A549 (cell line): ENCODE measurements around the gene S100A7A.

ENCODE experiments used
- CBX8 ChIP-seq: fragments of 200-600 bp; sonication (generic); IDR thresholded peaks from 2 replicates; pipeline ENCODE4 v1.6.1; 2016
- CHD4 ChIP-seq: fragments of 200-600 bp; sonication (generic); IDR thresholded peaks from 2 replicates; pipeline ENCODE4 v1.6.1; 2016; ENCODE audit warnings: antibody characterized with exemption, mild to moderate bottlenecking, borderline replicate concordance
- CTCF ChIP-seq: fragments of >200 bp; sonication (Bioruptor Twin); formaldehyde crosslinking; IDR thresholded peaks from 3 replicates; pipeline ENCODE4 v1.5.1; 2016
- EP300 ChIP-seq, 2 experiments: fragments of >200 bp; sonication (Bioruptor Twin); formaldehyde crosslinking; IDR thresholded peaks; 2 replicates in 1 of 2; 3 replicates in 1 of 2; pipeline ENCODE4 v1.6.1; 2016 to 2017
- HOXB13 ChIP-seq: fragments of 250-450 bp; sonication (Bioruptor Pico); IDR thresholded peaks from 2 replicates; pipeline ENCODE4 v1.5.0; 2020; ENCODE audit warnings: low read depth, mild to moderate bottlenecking, moderate library complexity
- JUN ChIP-seq, 2 experiments: fragments of >200 bp; sonication (Bioruptor Twin); formaldehyde crosslinking; IDR thresholded peaks; 2 replicates in 1 of 2; 3 replicates in 1 of 2; pipeline ENCODE4 v1.6.1; 2016 to 2017
- NR3C1 ChIP-seq: fragments of >200 bp; sonication (Bioruptor Twin); formaldehyde crosslinking; IDR thresholded peaks from 3 replicates; pipeline ENCODE4 v1.6.1; 2017
- PBX3 ChIP-seq: IDR thresholded peaks from 2 replicates; pipeline ENCODE4 v1.6.1; 2012
- POLR2A ChIP-seq: IDR thresholded peaks from 2 replicates; pipeline ENCODE4 v1.6.1; 2012; ENCODE audit warnings: mild to moderate bottlenecking, low read length
- POLR2AphosphoS2 ChIP-seq: conservative IDR thresholded peaks from 2 replicates; pipeline ENCODE4 v1.6.1; 2012; ENCODE audit warnings: low read length, improper control_type of control experiment, inconsistent platforms
- RCOR1 ChIP-seq: fragments of 150-350 bp; IDR thresholded peaks from 2 replicates; pipeline ENCODE4 v1.6.1; 2014; ENCODE audit warnings: antibody characterized with exemption, low read length, low read depth
- ZFP36 ChIP-seq: fragments of 450-650 bp; IDR thresholded peaks from 2 replicates; pipeline ENCODE4 v1.6.1; 2014; ENCODE audit warnings: borderline replicate concordance; ENCODE audit not compliant: partially characterized antibody
- TF ChIP-seq, protein P1 (sequence below): fragments of 450-650 bp; IDR thresholded peaks from 2 replicates; pipeline ENCODE4 v1.6.1; 2014; ENCODE audit warnings: antibody characterized with exemption

GRCh38 chr1:153438599-153438998, 22.3 kb downstream of the S100A7A start:
- no peak for TF ChIP-seq POLR2A
- TF ChIP-seq HOXB13 (CRISPR knock-in tag): no peak
- no peak for TF ChIP-seq EP300 (IDR thresholded peaks at IDR 0.05)
- no peak for TF ChIP-seq NR3C1
- no peak for TF ChIP-seq PBX3
- TF ChIP-seq CTCF: no peak
- no peak for TF ChIP-seq CHD4
- TF ChIP-seq JUN (IDR thresholded peaks at IDR 0.05): no peak
- no peak for TF ChIP-seq CBX8
- TF ChIP-seq, protein P1, sequence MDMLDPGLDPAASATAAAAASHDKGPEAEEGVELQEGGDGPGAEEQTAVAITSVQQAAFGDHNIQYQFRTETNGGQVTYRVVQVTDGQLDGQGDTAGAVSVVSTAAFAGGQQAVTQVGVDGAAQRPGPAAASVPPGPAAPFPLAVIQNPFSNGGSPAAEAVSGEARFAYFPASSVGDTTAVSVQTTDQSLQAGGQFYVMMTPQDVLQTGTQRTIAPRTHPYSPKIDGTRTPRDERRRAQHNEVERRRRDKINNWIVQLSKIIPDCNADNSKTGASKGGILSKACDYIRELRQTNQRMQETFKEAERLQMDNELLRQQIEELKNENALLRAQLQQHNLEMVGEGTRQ: no peak
- no peak for TF ChIP-seq POLR2AphosphoS2
- TF ChIP-seq ZFP36: no peak
- no peak for TF ChIP-seq RCOR1
